GM23338 (cell line): Measurements from ENCODE around the gene TGFBR3. TPM values are rescaled to one million over a fixed set of nuclear protein-coding genes. Genes with fewer than 3 reads are reported as not detected.

ENCODE experiments used
- ATAC-seq: fragments of 200-7000 bp; cut with Tn5 transposase; 3 replicates; pipeline ENCODE4 v1.9.1; 2020
- DNase-seq: peaks from one replicate; pipeline ENCODE4 v3.0.0-alpha.2; 2015; ENCODE audit warnings: low spot score
- H2AFZ ChIP-seq: fragments of 200-600 bp; sonication (generic); 2 replicates; pipeline ENCODE4 v1.8.0; 2016; ENCODE audit warnings: antibody characterized with exemption, mild to moderate bottlenecking, moderate library complexity
- H3F3A ChIP-seq: fragments of 200-600 bp; sonication (generic); replicated peaks from 2 replicates; pipeline ENCODE4 v1.8.0; 2017; ENCODE audit warnings: antibody characterized with exemption, mixed run types, low read depth
- H3K27ac ChIP-seq: fragments of 200-600 bp; sonication (generic); 2 replicates; pipeline ENCODE4 v1.6.1; 2016; ENCODE audit warnings: low read depth
- H3K27me3 ChIP-seq: fragments of 200-600 bp; sonication (generic); 2 replicates; pipeline ENCODE4 v1.8.0; 2016; ENCODE audit warnings: mild to moderate bottlenecking, mixed run types, moderate library complexity; ENCODE audit not compliant: insufficient read depth
- H3K36me3 ChIP-seq: fragments of 200-600 bp; sonication (generic); 2 replicates; pipeline ENCODE4 v1.8.0; 2016; ENCODE audit warnings: mild to moderate bottlenecking; ENCODE audit not compliant: insufficient read depth
- H3K4me1 ChIP-seq: fragments of 200-600 bp; sonication (generic); 2 replicates; pipeline ENCODE4 v1.8.0; 2016; ENCODE audit warnings: mild to moderate bottlenecking, moderate library complexity; ENCODE audit not compliant: insufficient read depth
- H3K4me2 ChIP-seq: fragments of 200-600 bp; sonication (generic); 2 replicates; pipeline ENCODE4 v1.7.1; 2017; ENCODE audit warnings: mixed run types
- H3K4me3 ChIP-seq: fragments of 200-600 bp; sonication (generic); 2 replicates; pipeline ENCODE4 v1.6.1; 2016; ENCODE audit warnings: mixed run types
- H3K79me2 ChIP-seq: fragments of 200-600 bp; sonication (generic); replicated peaks from 2 replicates; pipeline ENCODE4 v1.8.0; 2017; ENCODE audit warnings: mild to moderate bottlenecking; ENCODE audit not compliant: insufficient read depth
- H3K9me2 ChIP-seq: fragments of 200-600 bp; sonication (generic); 2 replicates; pipeline ENCODE4 v1.8.0; 2017; ENCODE audit not compliant: insufficient read depth
- H4K20me1 ChIP-seq: fragments of 200-600 bp; sonication (generic); replicated peaks from 2 replicates; pipeline ENCODE4 v1.8.0; 2017; ENCODE audit warnings: mild to moderate bottlenecking; ENCODE audit not compliant: insufficient read depth
- H3K27ac Mint-ChIP-seq: 2 replicates; pipeline ENCODE4 v1.8.0; 2020; ENCODE audit warnings: inconsistent platforms, mild to moderate bottlenecking, moderate library complexity, mixed read lengths
- H3K27me3 Mint-ChIP-seq: 3 replicates; pipeline ENCODE4 v1.8.0; 2022; ENCODE audit warnings: low read depth, mild to moderate bottlenecking, moderate library complexity, mixed read lengths, inconsistent platforms; ENCODE audit not compliant: insufficient read depth, poor library complexity
- H3K36me3 Mint-ChIP-seq: 3 replicates; pipeline ENCODE4 v1.8.0; 2021; ENCODE audit warnings: low read depth, mild to moderate bottlenecking, inconsistent platforms, moderate library complexity, mixed read lengths
- H3K4me1 Mint-ChIP-seq: 3 replicates; pipeline ENCODE4 v1.8.0; 2020; ENCODE audit warnings: mild to moderate bottlenecking, inconsistent platforms, mixed read lengths
- H3K4me3 Mint-ChIP-seq: 3 replicates; pipeline ENCODE4 v1.8.0; 2021; ENCODE audit warnings: moderate library complexity, mild to moderate bottlenecking, inconsistent platforms, mixed read lengths
- H3K9me3 Mint-ChIP-seq: 3 replicates; pipeline ENCODE4 v1.8.0; 2020; ENCODE audit warnings: moderate library complexity, mild to moderate bottlenecking, inconsistent platforms, mixed read lengths
- CREB1 ChIP-seq: fragments of 250-450 bp; sonication (Bioruptor Pico); IDR thresholded peaks from 2 replicates; pipeline ENCODE4 v1.5.0; 2020; ENCODE audit warnings: low read depth, mild to moderate bottlenecking, moderate library complexity
- CTCF ChIP-seq, 2 experiments: fragments of 200-600 bp in 1 of 2; sonication (generic) in 1 of 2; conservative IDR thresholded peaks; 2 replicates each; pipeline versions ENCODE4 v1.5.1 to v1.6.1; 2016 to 2017; ENCODE audit warnings: antibody characterized with exemption in 2 of 2, low read depth in 2 of 2, mild to moderate bottlenecking in 2 of 2, moderate library complexity in 1 of 2
- ETS1 ChIP-seq: IDR thresholded peaks from 2 replicates; pipeline ENCODE4 v1.6.1; 2016; ENCODE audit warnings: antibody characterized with exemption
- EZH2phosphoT487 ChIP-seq: fragments of 200-600 bp; sonication (generic); IDR thresholded peaks from one replicate; pipeline ENCODE4 v1.8.1; 2018; ENCODE audit warnings: antibody characterized with exemption; ENCODE audit not compliant: unreplicated experiment
- NANOG ChIP-seq: IDR thresholded peaks from 2 replicates; pipeline ENCODE4 v1.6.1; 2016; ENCODE audit warnings: antibody characterized with exemption, borderline replicate concordance
- POLR2AphosphoS5 ChIP-seq: IDR thresholded peaks from 2 replicates; pipeline ENCODE4 v1.6.1; 2016; ENCODE audit warnings: antibody characterized with exemption, low read depth
- STAT1 ChIP-seq: IDR thresholded peaks from one replicate; pipeline ENCODE4 v1.6.1; 2016; ENCODE audit warnings: antibody characterized with exemption; ENCODE audit not compliant: unreplicated experiment
- ZNF114 ChIP-seq: fragments of 250-450 bp; sonication (Bioruptor Pico); IDR thresholded peaks from 2 replicates; pipeline ENCODE4 v1.5.0; 2020; ENCODE audit warnings: mild to moderate bottlenecking, moderate library complexity
- ZNF331 ChIP-seq: fragments of 250-450 bp; sonication (Bioruptor Pico); IDR thresholded peaks from 2 replicates; pipeline ENCODE4 v1.5.0; 2020; ENCODE audit warnings: low read depth, mild to moderate bottlenecking, moderate library complexity
- ZNF462 ChIP-seq: fragments of 250-450 bp; sonication (Bioruptor Pico); IDR thresholded peaks from 2 replicates; pipeline ENCODE4 v1.5.0; 2020; ENCODE audit warnings: mild to moderate bottlenecking, moderate library complexity
- polyA plus RNA-seq: library from polyadenylated mRNA; unstranded; fragments of >200 nt; fragmentation: Nextera tagmentation; extraction: Ambion mirVana; gene quantifications from 2 replicates; pipeline ENCODE4 v1.2.1, GENCODE V29; 2016
- total RNA-seq: library from RNA; depleted of rRNA; stranded (reverse); fragments of >200 nt; shearing (Covaris generic); gene quantifications from 2 replicates; pipeline ENCODE4 v1.2.3, GENCODE V29; 2014

Gene TGFBR3
- total and polyA plus RNA-seq, 2 experiments from 2014 or later: 1.7 to 2.9 TPM

- no peaks in the 10 kb centered on the region for H3K36me3 ChIP-seq
- TF ChIP-seq CTCF (conservative IDR thresholded peaks at IDR 0.05; ENCODE audit: low read depth in 2 of 2) (no peak), ZNF331 (CRISPR knock-in tag) (no peak), ZNF114 (no peak), POLR2AphosphoS5 (no peak)
- H4K20me1 ChIP-seq: no peaks in the 10 kb centered on the region
- H3K4me1 ChIP-seq: no peaks in the 10 kb centered on the region
- no peak overlapping the region for H3K4me3 ChIP-seq
- Mint-ChIP-seq H3K9me3 (no peaks in the 10 kb centered on the region), H3K4me3 (no peak overlapping the region), H3K27ac (no peak overlapping the region), H3K27me3 (peaks cover 17% of the 10 kb centered on the region), H3K36me3 (no peaks in the 10 kb centered on the region; the same call in 2 of the 3 replicates), H3K4me1 (peaks cover 6% of the 10 kb centered on the region; the same call in 2 of the 3 replicates)
- H2AFZ ChIP-seq: no peak overlapping the region
- H3K27me3 ChIP-seq: peaks cover 15% of the 10 kb centered on the region
- no peak overlapping the region for H3K27ac ChIP-seq
- H3K4me2 ChIP-seq: no peak overlapping the region
- DNase-seq (no peak), ATAC-seq (no peak)
- H3K79me2 ChIP-seq: no peaks in the 10 kb centered on the region
- H3K9me2 ChIP-seq: no peaks in the 10 kb centered on the region
- no peaks in the 10 kb centered on the region for H3F3A ChIP-seq
These were observed 6.2 kb downstream of the TGFBR3 start for GRCh38 chr1:91879733-91880132.

- H4K20me1 ChIP-seq: no peaks in the 10 kb centered on the region
- no peaks in the 10 kb centered on the region for H3K79me2 ChIP-seq
- H3K4me1 ChIP-seq: no peaks in the 10 kb centered on the region
- no peaks in the 10 kb centered on the region for H3K9me3 Mint-ChIP-seq
- H3F3A ChIP-seq: no peaks in the 10 kb centered on the region
- H3K4me2 ChIP-seq: no peak overlapping the region
- no peak for ATAC-seq
- no peak overlapping the region for H3K4me3 ChIP-seq
- no peak overlapping the region for H3K27ac ChIP-seq
- no peaks in the 10 kb centered on the region for H3K36me3 ChIP-seq
- no peaks in the 10 kb centered on the region for H3K9me2 ChIP-seq
- H3K4me1 Mint-ChIP-seq: peaks cover under 1% of the 10 kb centered on the region; the same call in 1 of the 3 replicates
- peaks cover 4% of the 10 kb centered on the region for H3K27me3 Mint-ChIP-seq
- H3K36me3 Mint-ChIP-seq: no peaks in the 10 kb centered on the region
- no peak overlapping the region for H3K27ac Mint-ChIP-seq
- H3K4me3 Mint-ChIP-seq: no peak overlapping the region
- no peaks in the 10 kb centered on the region for H3K27me3 ChIP-seq
- no peak overlapping the region for H2AFZ ChIP-seq
- no peak for DNase-seq
- TF ChIP-seq CREB1 (CRISPR knock-in tag): no peak
- no peak for TF ChIP-seq STAT1
- no peak for TF ChIP-seq ETS1
- TF ChIP-seq ZNF462: no peak
- no peak for TF ChIP-seq POLR2AphosphoS5
- no peak for TF ChIP-seq NANOG
- no peak for TF ChIP-seq EZH2phosphoT487
These were observed 8.3 kb downstream of the TGFBR3 start for GRCh38 chr1:91877574-91878208.
